ENCODE data around the gene SC5D. TPM values are rescaled to one million over a fixed set of nuclear protein-coding genes. Genes with fewer than 3 reads are reported as not detected.

SC5D gene
- total RNA-seq, 4 donors from 2014 or later: 23.6 to 38.3 (median 26.2) TPM

DNA sequence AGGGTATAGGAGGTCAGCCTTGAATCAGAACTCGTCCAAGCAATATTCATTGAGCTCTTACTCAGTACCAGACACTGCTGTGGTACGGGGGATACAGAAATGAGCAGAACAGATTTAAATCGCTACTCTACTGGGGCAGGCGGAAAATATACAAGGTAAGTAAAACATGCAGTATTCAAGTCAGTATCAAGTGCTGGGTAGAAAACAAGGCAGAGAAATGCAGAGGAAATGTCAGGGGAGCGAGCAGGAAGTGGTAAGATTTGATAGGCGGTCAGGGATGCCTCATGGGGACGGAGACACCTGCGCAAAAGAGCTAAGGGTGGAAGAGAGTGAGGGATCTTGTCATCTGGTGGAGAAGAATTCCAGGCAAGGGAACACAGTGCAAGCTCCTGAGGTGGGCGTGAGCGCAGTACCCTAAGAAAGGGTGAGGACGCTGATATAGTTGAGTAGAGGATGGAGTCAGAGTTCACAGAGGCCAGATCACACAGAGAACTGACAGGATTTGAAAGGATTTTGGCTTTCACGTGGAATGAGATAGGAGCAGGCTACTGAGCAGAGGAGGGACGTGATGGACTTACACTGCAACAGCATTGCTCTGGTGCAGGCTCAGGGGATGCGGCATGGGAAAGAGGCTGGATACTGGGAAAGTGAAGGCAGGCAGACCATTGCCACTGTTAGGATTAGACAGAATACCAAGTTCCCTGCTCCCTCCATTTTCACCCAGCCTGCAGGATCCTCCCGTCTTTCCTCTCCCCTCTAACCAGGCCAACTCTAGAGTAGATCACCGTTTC is 35.8 kb downstream of the SC5D start:
- Histone ChIP-seq H3K36me3 (no peaks in the 10 kb centered on the region), H3K27me3 (peaks cover 6% of the 10 kb centered on the region), H3K9me3 (no peaks in the 10 kb centered on the region), H3K27ac (no peak overlapping the region), H3K4me3 (no peak overlapping the region), H3K4me1 (no peaks in the 10 kb centered on the region)
- no peak for ATAC-seq
- WGBS, 2 donors (ENCODE audit: low coverage in 1 of 2): 66 to 80% methylated on average over 15 to 16 of the region's 16 CpGs
- TF ChIP-seq EP300 (IDR thresholded peaks at IDR 0.05): no peak
- TF ChIP-seq POLR2A (IDR thresholded peaks at IDR 0.05): no peak
- TF ChIP-seq POLR2AphosphoS5 (IDR thresholded peaks at IDR 0.05): no peak
- TF ChIP-seq, protein P1, sequence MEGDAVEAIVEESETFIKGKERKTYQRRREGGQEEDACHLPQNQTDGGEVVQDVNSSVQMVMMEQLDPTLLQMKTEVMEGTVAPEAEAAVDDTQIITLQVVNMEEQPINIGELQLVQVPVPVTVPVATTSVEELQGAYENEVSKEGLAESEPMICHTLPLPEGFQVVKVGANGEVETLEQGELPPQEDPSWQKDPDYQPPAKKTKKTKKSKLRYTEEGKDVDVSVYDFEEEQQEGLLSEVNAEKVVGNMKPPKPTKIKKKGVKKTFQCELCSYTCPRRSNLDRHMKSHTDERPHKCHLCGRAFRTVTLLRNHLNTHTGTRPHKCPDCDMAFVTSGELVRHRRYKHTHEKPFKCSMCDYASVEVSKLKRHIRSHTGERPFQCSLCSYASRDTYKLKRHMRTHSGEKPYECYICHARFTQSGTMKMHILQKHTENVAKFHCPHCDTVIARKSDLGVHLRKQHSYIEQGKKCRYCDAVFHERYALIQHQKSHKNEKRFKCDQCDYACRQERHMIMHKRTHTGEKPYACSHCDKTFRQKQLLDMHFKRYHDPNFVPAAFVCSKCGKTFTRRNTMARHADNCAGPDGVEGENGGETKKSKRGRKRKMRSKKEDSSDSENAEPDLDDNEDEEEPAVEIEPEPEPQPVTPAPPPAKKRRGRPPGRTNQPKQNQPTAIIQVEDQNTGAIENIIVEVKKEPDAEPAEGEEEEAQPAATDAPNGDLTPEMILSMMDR (IDR thresholded peaks at IDR 0.05): no peak

DNA sequence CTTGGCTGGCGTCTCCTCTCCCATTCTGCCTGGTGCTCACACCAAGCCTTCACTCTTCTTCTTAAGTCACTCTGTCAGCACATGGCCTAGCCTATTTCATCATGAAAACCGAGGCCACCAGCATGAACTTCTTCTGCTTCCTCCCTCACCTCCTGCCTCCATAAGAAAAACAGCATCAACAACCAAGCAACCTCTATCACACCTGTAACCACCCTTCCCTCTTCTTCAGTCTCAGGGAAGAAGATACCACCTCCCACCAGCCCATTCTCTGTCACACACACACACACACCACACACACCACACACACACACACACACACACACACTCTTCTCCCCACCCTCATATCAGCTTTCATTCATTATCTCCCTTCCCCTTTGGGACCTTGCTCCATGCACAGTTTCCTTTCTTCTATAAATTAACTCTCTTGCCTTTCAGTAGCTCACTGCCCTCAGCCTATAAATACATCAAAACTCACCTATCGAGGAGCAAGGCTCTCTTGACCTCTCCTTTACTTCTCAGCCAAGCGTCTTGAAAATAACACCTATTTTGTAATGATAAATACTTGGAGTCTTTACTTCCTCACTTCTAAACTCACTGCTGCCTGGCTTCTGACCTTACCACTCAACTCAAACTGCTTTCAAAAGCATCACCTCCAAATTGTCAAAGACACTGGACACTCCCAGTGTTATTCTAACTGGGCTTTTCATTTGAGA is 36.6 kb downstream of the SC5D start:
- WGBS, 2 donors (ENCODE audit: low coverage in 1 of 2): 34 to 39% methylated on average over 3 to 4 of the region's 4 CpGs
- no peaks in the 10 kb centered on the region for H3K9me3 ChIP-seq

DNA sequence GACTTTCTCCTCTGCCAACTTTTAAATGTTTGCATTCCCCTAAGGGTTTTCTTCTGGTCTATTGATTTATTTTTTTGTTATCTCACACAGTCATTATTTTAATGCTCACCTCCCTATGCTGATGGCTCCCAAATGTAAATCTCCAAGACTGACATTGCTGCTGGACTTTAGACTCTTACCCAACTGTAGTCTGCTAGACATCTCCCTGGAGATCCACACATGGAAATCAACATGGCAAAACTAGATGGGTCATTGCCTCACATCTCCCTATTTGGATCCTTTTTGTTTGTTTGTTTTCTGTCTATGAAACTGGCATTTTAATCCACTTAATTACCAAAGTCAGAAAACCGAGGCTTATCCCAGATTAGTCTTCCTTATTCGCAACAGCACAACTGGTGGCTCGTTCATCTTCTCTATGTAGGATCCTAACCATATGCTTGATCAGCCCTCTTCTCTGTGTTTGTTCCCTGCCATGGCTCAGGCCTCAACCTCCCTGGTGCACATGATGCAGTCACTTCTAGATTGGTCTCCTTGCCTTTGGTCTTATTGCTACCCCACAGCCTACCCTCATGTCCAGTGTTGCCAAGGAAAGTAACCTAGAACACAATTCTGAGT is 37.3 kb downstream of the SC5D start:
- no peak for TF ChIP-seq POLR2A (IDR thresholded peaks at IDR 0.05)
- TF ChIP-seq POLR2AphosphoS5 (IDR thresholded peaks at IDR 0.05): no peak
- no peak for TF ChIP-seq EP300 (IDR thresholded peaks at IDR 0.05)
- TF ChIP-seq, protein P1 (IDR thresholded peaks at IDR 0.05): no peak
- no peak for ATAC-seq
- no peak overlapping the region for H3K27ac ChIP-seq
- WGBS, 2 donors (ENCODE audit: low coverage in 1 of 2): 89 to 93% methylated on average over 3 of the region's 3 CpGs
- no peak overlapping the region for H3K4me3 ChIP-seq
- H3K9me3 ChIP-seq: no peaks in the 10 kb centered on the region
- no peaks in the 10 kb centered on the region for H3K36me3 ChIP-seq
- peaks cover 6% of the 10 kb centered on the region for H3K27me3 ChIP-seq
- no peaks in the 10 kb centered on the region for H3K4me1 ChIP-seq

More for the DNA sequence above, 36.6 kb downstream of the SC5D start:
- no peaks in the 10 kb centered on the region for H3K4me1 ChIP-seq
- no peak for ATAC-seq
- TF ChIP-seq POLR2A (IDR thresholded peaks at IDR 0.05): no peak
- no peak for TF ChIP-seq POLR2AphosphoS5 (IDR thresholded peaks at IDR 0.05)
- TF ChIP-seq, protein P1 (IDR thresholded peaks at IDR 0.05): no peak
- no peak for TF ChIP-seq EP300 (IDR thresholded peaks at IDR 0.05)
- H3K27me3 ChIP-seq: peaks cover 6% of the 10 kb centered on the region
- no peaks in the 10 kb centered on the region for H3K36me3 ChIP-seq
- no peak overlapping the region for H3K27ac ChIP-seq
- H3K4me3 ChIP-seq: no peak overlapping the region

DNA sequence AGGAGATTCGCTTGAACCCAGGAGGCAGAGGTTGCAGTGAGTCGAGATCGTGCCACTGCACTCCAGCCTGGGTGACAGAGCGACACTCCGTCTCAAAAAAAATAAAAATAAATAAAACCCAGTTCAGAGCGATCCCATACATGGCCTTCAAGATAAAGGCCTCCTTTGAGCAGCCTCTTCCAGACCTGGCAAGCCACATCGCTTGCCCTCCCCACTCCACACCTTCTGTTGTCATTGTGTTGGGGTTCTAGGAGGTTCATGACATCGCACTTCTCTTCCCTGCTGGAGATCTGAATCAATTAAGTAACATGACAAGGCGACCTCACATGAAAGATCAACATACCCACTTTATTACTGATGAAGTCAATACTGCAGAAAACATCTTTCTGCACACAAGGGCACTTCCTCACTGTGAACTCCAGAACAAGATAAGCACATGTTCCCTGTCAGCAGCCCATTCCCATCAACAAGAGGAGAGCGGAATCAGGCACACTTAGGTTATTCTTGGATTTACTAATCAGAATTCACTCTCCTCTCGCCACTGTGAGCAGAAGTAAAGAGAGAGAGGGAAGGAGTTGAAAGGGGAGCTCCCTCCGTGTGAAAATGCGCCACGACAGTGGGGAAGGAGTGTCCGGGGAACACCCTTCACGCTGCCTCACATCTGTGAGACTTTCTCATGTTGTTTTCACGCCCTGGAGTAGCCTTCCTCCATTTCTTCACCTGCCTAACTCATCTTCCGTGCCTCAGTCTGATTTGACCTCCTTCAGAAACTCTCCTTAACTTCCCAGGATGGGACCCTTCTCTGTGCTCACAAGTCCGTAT is 38.3 kb downstream of the SC5D start:
- no peak for ATAC-seq
- no peak for TF ChIP-seq POLR2A (IDR thresholded peaks at IDR 0.05)
- TF ChIP-seq EP300 (IDR thresholded peaks at IDR 0.05): no peak
- TF ChIP-seq, protein P1 (IDR thresholded peaks at IDR 0.05): no peak
- no peak for TF ChIP-seq POLR2AphosphoS5 (IDR thresholded peaks at IDR 0.05)
- Histone ChIP-seq H3K9me3 (no peaks in the 10 kb centered on the region), H3K27ac (no peak overlapping the region), H3K4me1 (no peaks in the 10 kb centered on the region), H3K27me3 (peaks cover 6% of the 10 kb centered on the region), H3K4me3 (no peak overlapping the region), H3K36me3 (no peaks in the 10 kb centered on the region)
- WGBS, 2 donors (ENCODE audit: low coverage in 1 of 2): 81 to 90% methylated on average over 12 to 13 of the region's 19 CpGs
